Measurements from ENCODE around the gene RTTN. TPM values are rescaled to one million over a fixed set of nuclear protein-coding genes. Genes with fewer than 3 reads are reported as not detected.
A peak's percentile ranks its signal among the peaks of the same experiment; 100 is the strongest.

RTTN gene
- total RNA-seq, 1 experiment from 2014 or later = 16.9 TPM

GRCh38 chr18:70044632-70045031 is 160.9 kb downstream of the RTTN start:
- ChIA-PET POLR2A (interaction anchor here (0.6 kb wide), 1 partner anchor 417 kb away, joined by 4 read pairs; no protein-coding TSS in a partner anchor), CTCF (no interaction called here)
- BruUV-seq (replicated peaks) = no TSS peak
- peak; percentile 41 for DNase-seq (ENCODE audit: low read depth, low spot score)
- TF ChIP-seq REST (IDR thresholded peaks at IDR 0.05; ENCODE audit: insufficient read depth in 1 of 2, low read depth in 2 of 2, low read length in 1 of 2) (no peak), SIN3A (IDR thresholded peaks at IDR 0.05; ENCODE audit: borderline replicate concordance, insufficient read depth, low read depth, low read length) (no peak), CTCF (IDR thresholded peaks at IDR 0.05) (no peak), POLR2AphosphoS5 (IDR thresholded peaks at IDR 0.05; ENCODE audit: low read depth, low read length) (no peak), TCF7L2 (IDR thresholded peaks at IDR 0.05; ENCODE audit: low read depth, low read length) (no peak)
- no peaks in the 10 kb centered on the region for H3K36me3 ChIP-seq (ENCODE audit: control insufficient read depth, insufficient read depth, low read length)
- H3K4me1 ChIP-seq (ENCODE audit: control insufficient read depth, insufficient read depth, low read length) = no peaks in the 10 kb centered on the region
- intact Hi-C loops (cut with micrococcal nuclease; ENCODE audit: unreplicated experiment) (no loop called here), in situ Hi-C loops (cut with HindIII; ENCODE audit: low pct_unique_long_range_greater_than_20kb, low sequenced_read_pairs) (no loop called here)
- H3K27ac ChIP-seq (ENCODE audit: low read length) = no peak overlapping the region
- ATAC-seq = peak; percentile 60; the same call in 1 of the 2 replicates
- H3K9me3 ChIP-seq (ENCODE audit: control insufficient read depth, insufficient read depth, low read depth, low read length) = no peaks in the 10 kb centered on the region
- H3K4me3 ChIP-seq (ENCODE audit: low read depth in 2 of 2, low read length in 2 of 2) = no peak overlapping the region
- no peaks in the 10 kb centered on the region for H3K27me3 ChIP-seq (ENCODE audit: control insufficient read depth, insufficient read depth, low read length)

GRCh38 chr18:70041459-70042050 is 163.9 kb downstream of the RTTN start:
- H3K27me3 ChIP-seq (ENCODE audit: control insufficient read depth, insufficient read depth, low read length) = no peaks in the 10 kb centered on the region
- H3K9me3 ChIP-seq (ENCODE audit: control insufficient read depth, insufficient read depth, low read depth, low read length) = no peaks in the 10 kb centered on the region
- intact Hi-C loops (cut with micrococcal nuclease; ENCODE audit: unreplicated experiment) (no loop called here), in situ Hi-C loops (cut with HindIII; ENCODE audit: low pct_unique_long_range_greater_than_20kb, low sequenced_read_pairs) (no loop called here)
- CTCF ChIA-PET = no interaction called here
- no TSS peak for BruUV-seq (replicated peaks)
- H3K36me3 ChIP-seq (ENCODE audit: control insufficient read depth, insufficient read depth, low read length) = no peaks in the 10 kb centered on the region
- no peak overlapping the region for H3K4me3 ChIP-seq (ENCODE audit: low read depth in 2 of 2, low read length in 2 of 2)
- ATAC-seq (no peak), DNase-seq (ENCODE audit: low read depth, low spot score) (no peak)
- H3K4me1 ChIP-seq (ENCODE audit: control insufficient read depth, insufficient read depth, low read length) = no peaks in the 10 kb centered on the region
- H3K27ac ChIP-seq (ENCODE audit: low read length) = no peak overlapping the region
- POLR2A ChIA-PET = no interaction called here
- TF ChIP-seq POLR2AphosphoS5 (IDR thresholded peaks at IDR 0.05; ENCODE audit: low read depth, low read length) (no peak), SIN3A (IDR thresholded peaks at IDR 0.05; ENCODE audit: borderline replicate concordance, insufficient read depth, low read depth, low read length) (no peak), CTCF (IDR thresholded peaks at IDR 0.05) (no peak), TCF7L2 (IDR thresholded peaks at IDR 0.05; ENCODE audit: low read depth, low read length) (no peak), REST (IDR thresholded peaks at IDR 0.05; ENCODE audit: insufficient read depth in 1 of 2, low read depth in 2 of 2, low read length in 1 of 2) (no peak)
